ENCODE data around the gene ZNF277. TPM values are rescaled to one million over a fixed set of nuclear protein-coding genes. Genes with fewer than 3 reads are reported as not detected.

The ZNF277 gene
- total and polyA plus RNA-seq, 2 donors (not counting 3 experiments of a cell fraction or from before 2014, with no cell fraction given), result 7.8 to 22.6 TPM

DNA sequence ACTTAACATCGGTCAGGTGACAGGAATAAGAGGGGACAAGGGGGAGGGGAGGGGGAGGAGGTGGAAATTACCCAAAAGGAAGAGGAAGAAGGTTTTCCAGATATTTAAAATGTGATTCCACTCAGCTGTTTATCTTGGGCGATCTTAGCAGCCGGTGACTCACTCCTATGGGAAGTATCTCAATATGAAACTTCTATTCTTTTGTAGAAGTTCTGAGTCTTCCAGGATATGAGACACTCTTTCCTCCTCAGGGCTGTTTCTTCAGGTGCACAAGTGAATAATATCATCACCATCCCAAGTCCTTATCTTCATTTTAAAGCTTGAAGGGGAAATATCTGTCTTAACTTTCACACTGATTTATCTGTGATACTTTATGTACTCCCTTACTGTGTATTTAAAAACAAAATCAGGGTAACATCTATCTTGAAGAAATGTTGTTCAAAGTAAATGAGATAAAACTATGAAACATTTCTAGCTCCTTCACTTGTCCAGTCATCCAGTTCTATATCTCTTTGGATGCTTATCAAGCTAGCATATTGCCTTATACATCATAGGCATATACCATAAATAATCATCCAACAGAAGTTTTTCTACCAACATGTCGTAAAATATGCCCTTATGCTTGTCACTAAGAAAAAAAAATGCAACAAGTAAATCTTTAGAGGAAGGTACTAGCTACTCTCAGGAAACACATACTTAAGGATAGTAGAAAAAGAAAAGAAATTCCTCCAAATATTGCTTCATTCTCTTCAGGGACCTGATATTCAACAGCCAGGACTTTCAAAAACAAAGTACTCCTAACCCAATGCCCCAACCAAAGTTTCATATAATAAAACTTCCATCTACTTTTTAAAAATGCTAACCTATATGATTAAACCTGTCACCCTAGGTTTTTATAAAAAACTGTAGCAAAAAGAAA lies 14.0 kb upstream of the ZNF277 start:
- no peaks in the 10 kb centered on the region for H3K9me1 ChIP-seq (replicated peaks; ENCODE audit: control insufficient read depth, extremely low read depth, insufficient read depth, low read length)
- H3K27ac ChIP-seq (ENCODE audit: insufficient read depth, low read depth, low read length), result peak overlapping the region; percentile 90
- H3K4me2 ChIP-seq (ENCODE audit: insufficient read depth, low read length), result peak overlapping the region; percentile 45
- intact Hi-C loops (cut with micrococcal nuclease), result loop anchor here (1.0 kb wide), 7 partner anchors 12 to 233 kb away; no protein-coding TSS in a partner anchor
- no peaks in the 10 kb centered on the region for H3K36me3 ChIP-seq (ENCODE audit: control insufficient read depth in 2 of 2, extremely low read depth in 1 of 2, insufficient read depth in 2 of 2, low read length in 2 of 2)
- DNase-seq (ENCODE audit: low read depth, low spot score) (peak; percentile 98), FAIRE-seq (peak; percentile 85)
- peaks cover 71% of the 10 kb centered on the region for H3K4me1 ChIP-seq (ENCODE audit: control insufficient read depth, extremely low read depth, insufficient read depth, low read length)
- no peak overlapping the region for H3K4me3 ChIP-seq (replicated peaks in 1 of 3; ENCODE audit: insufficient read depth in 1 of 3, low read depth in 1 of 3, low read length in 3 of 3)
- no peaks in the 10 kb centered on the region for H4K20me1 ChIP-seq (replicated peaks; ENCODE audit: control insufficient read depth, extremely low read depth, insufficient read depth, low read length)
- POLR2A ChIA-PET, result interaction anchor here (0.7 to 1.4 kb wide), 2 partner anchors 13 to 30 kb away, joined by 3 to 14 read pairs; partner anchors contain the start of genes DOCK4 and ZNF277
- no peaks in the 10 kb centered on the region for H3K27me3 ChIP-seq (ENCODE audit: control insufficient read depth in 2 of 2, insufficient read depth in 2 of 2, low read length in 2 of 2)
- peaks cover 88% of the 10 kb centered on the region for H3K79me2 ChIP-seq (ENCODE audit: control insufficient read depth, insufficient read depth, low read length)
- BruUV-seq (replicated peaks), result TSS peak; percentile 93
- no peaks in the 10 kb centered on the region for H3K9me3 ChIP-seq (replicated peaks; ENCODE audit: control insufficient read depth, insufficient read depth, low read length)
- TF ChIP-seq POLR2A (IDR thresholded peaks at IDR 0.05; ENCODE audit: low read depth, low read length), result peak; percentile 81
- TF ChIP-seq EZH2 (IDR thresholded peaks at IDR 0.05; ENCODE audit: borderline replicate concordance, low read depth, low read length, severe bottlenecking), result no peak
- TF ChIP-seq GATA2 (IDR thresholded peaks at IDR 0.05; ENCODE audit: insufficient read depth, insufficient read length, low read depth, low read length), result peak; percentile 100
- TF ChIP-seq, protein P1, sequence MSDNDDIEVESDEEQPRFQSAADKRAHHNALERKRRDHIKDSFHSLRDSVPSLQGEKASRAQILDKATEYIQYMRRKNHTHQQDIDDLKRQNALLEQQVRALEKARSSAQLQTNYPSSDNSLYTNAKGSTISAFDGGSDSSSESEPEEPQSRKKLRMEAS (IDR thresholded peaks at IDR 0.05; ENCODE audit: insufficient read depth, insufficient read length), result no peak
- TF ChIP-seq JUN (IDR thresholded peaks at IDR 0.05; ENCODE audit: borderline replicate concordance, insufficient read depth, insufficient read length, low read depth), result peak; percentile 100
- peak; percentile 97 for TF ChIP-seq POLR2AphosphoS5 (IDR thresholded peaks at IDR 0.05; ENCODE audit: insufficient read depth, low read depth, low read length)
- TF ChIP-seq, protein P2, sequence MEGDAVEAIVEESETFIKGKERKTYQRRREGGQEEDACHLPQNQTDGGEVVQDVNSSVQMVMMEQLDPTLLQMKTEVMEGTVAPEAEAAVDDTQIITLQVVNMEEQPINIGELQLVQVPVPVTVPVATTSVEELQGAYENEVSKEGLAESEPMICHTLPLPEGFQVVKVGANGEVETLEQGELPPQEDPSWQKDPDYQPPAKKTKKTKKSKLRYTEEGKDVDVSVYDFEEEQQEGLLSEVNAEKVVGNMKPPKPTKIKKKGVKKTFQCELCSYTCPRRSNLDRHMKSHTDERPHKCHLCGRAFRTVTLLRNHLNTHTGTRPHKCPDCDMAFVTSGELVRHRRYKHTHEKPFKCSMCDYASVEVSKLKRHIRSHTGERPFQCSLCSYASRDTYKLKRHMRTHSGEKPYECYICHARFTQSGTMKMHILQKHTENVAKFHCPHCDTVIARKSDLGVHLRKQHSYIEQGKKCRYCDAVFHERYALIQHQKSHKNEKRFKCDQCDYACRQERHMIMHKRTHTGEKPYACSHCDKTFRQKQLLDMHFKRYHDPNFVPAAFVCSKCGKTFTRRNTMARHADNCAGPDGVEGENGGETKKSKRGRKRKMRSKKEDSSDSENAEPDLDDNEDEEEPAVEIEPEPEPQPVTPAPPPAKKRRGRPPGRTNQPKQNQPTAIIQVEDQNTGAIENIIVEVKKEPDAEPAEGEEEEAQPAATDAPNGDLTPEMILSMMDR (IDR thresholded peaks at IDR 0.05; ENCODE audit: extremely low read depth in 1 of 2, insufficient read depth in 1 of 2, low read depth in 1 of 2, low read length in 2 of 2), result no peak
- TF ChIP-seq FOS (IDR thresholded peaks at IDR 0.05; ENCODE audit: borderline replicate concordance, insufficient read depth, low read length), result peak; percentile 99
- TF ChIP-seq MYC (IDR thresholded peaks at IDR 0.05; ENCODE audit: low read depth, low read length), result no peak
- dilution Hi-C loops (cut with MboI; ENCODE audit: extremely low pct_ligation_motif_present, low sequenced_read_pairs), result no loop called here
- CTCF ChIA-PET, result interaction anchor here (0.8 to 2.3 kb wide), 7 partner anchors 9 to 34 kb away, joined by 3 to 12 read pairs (median 4); partner anchors contain the start of gene DOCK4
- H3K9ac ChIP-seq (replicated peaks; ENCODE audit: extremely low read depth, insufficient read depth, low read length), result peak overlapping the region; percentile 68
- H2AFZ ChIP-seq (ENCODE audit: low read depth, low read length), result no peak overlapping the region

Data from endothelial cell of umbilical vein (primary cell).